K562 (cell line): ENCODE data around the gene CTIF. TPM values are rescaled to one million over a fixed set of nuclear protein-coding genes. Genes with fewer than 3 reads are reported as not detected.

Source experiments
- BRD4 ChIP-seq: fragments of 200-600 bp; sonication (generic); IDR thresholded peaks from 2 replicates; pipeline ENCODE4 v1.6.1; 2017; ENCODE audit warnings: inconsistent platforms
- CBFA2T2 ChIP-seq: fragments of 450-650 bp; conservative IDR thresholded peaks from 2 replicates; pipeline ENCODE4 v1.6.1; 2017; ENCODE audit warnings: mild to moderate bottlenecking
- FOXK2 ChIP-seq, 2 experiments: fragments of 450-650 bp; IDR thresholded peaks in 1 of 2; conservative IDR thresholded peaks in 1 of 2; 2 replicates each; pipeline ENCODE4 v1.6.1; 2016; ENCODE audit warnings: low read depth in 2 of 2, mild to moderate bottlenecking in 1 of 2
- FOXP1 ChIP-seq: sonication (generic); formaldehyde crosslinking; IDR thresholded peaks from 2 replicates; pipeline ENCODE4 v1.8.0; 2022; ENCODE audit warnings: mild to moderate bottlenecking, missing genetic modification reagents
- KDM2B ChIP-seq: fragments of 250-450 bp; sonication (Bioruptor Pico); IDR thresholded peaks from 2 replicates; pipeline ENCODE4 v1.8.0; 2021; ENCODE audit warnings: mild to moderate bottlenecking, moderate library complexity
- KLF13 ChIP-seq: fragments of 450-650 bp; IDR thresholded peaks from 2 replicates; pipeline ENCODE4 v1.6.1; 2016; ENCODE audit warnings: missing genetic modification characterization, low read depth, mild to moderate bottlenecking, missing compliant biosample characterization, moderate library complexity, borderline replicate concordance
- NBN ChIP-seq: fragments of 450-650 bp; IDR thresholded peaks from 2 replicates; pipeline ENCODE4 v1.6.1; 2016; ENCODE audit warnings: low read depth, mild to moderate bottlenecking
- NEUROD1 ChIP-seq: fragments of 150-350 bp; IDR thresholded peaks from 2 replicates; pipeline ENCODE4 v1.6.1; 2014; ENCODE audit warnings: borderline replicate concordance, low read length, low read depth; ENCODE audit not compliant: partially characterized antibody
- NFE2L1 ChIP-seq: fragments of 450-650 bp; IDR thresholded peaks from 2 replicates; pipeline ENCODE4 v1.6.1; 2016; ENCODE audit warnings: missing genetic modification characterization, low read depth, mild to moderate bottlenecking, missing compliant biosample characterization, moderate library complexity, borderline replicate concordance
- NFIX ChIP-seq: fragments of 250-450 bp; sonication (Bioruptor Pico); IDR thresholded peaks from 2 replicates; pipeline ENCODE4 v1.4.0; 2020; ENCODE audit warnings: low read depth, mild to moderate bottlenecking, moderate library complexity
- POLR2AphosphoS5 ChIP-seq: IDR thresholded peaks from 2 replicates; pipeline ENCODE4 v1.6.1; 2011; ENCODE audit warnings: mild to moderate bottlenecking, low read depth, low read length, moderate library complexity; ENCODE audit not compliant: control insufficient read depth, insufficient read depth
- SREBF2 ChIP-seq: sonication (generic); formaldehyde crosslinking; IDR thresholded peaks from 2 replicates; pipeline ENCODE4 v1.4.0; 2020; ENCODE audit warnings: mild to moderate bottlenecking, missing genetic modification reagents
- ZNF124 ChIP-seq: sonication (generic); formaldehyde crosslinking; IDR thresholded peaks from 2 replicates; pipeline ENCODE4 v1.8.1; 2022; ENCODE audit warnings: missing genetic modification reagents
- ZNF274 ChIP-seq: IDR thresholded peaks from 2 replicates; pipeline ENCODE4 v1.6.1; 2011; ENCODE audit warnings: low read depth, mild to moderate bottlenecking, low read length, moderate library complexity, borderline replicate concordance
- ZNF41 ChIP-seq: fragments of 250-450 bp; sonication (Bioruptor Pico); conservative IDR thresholded peaks from 2 replicates; pipeline ENCODE4 v1.4.0; 2020; ENCODE audit warnings: mild to moderate bottlenecking
- polyA plus RNA-seq, 8 experiments: library from polyadenylated mRNA; depleted of rRNA in 4 of 8; stranded (reverse) in 5 of 8; unstranded in 3 of 8; fragments of >200 nt; fragmentation: Nextera tagmentation in 2 of 8; fragmentation: Illumina TruSeq in 1 of 8; extraction: Ambion mirVana in 2 of 8; extraction: Trizol in 1 of 8; gene quantifications; 2 replicates each; pipeline versions ENCODE4 v1.2.1 to v1.2.3, GENCODE V29; 2011 to 2014; ENCODE audit warnings: inconsistent platforms in 1 of 8, missing spikeins in 1 of 8
- total RNA-seq, 7 experiments: library from RNA; depleted of rRNA in 6 of 7; stranded (reverse); fragments of >200 nt in 6 of 7; fragmentation: Illumina TruSeq in 2 of 7; extraction: Trizol in 2 of 7; gene quantifications; 2 replicates each; pipeline versions ENCODE4 v1.2.1 to v1.2.3, GENCODE V29; 2011 to 2021; ENCODE audit warnings: low replicate concordance in 1 of 7
- TF ChIP-seq, protein P1 (sequence below): fragments of 450-650 bp; formaldehyde crosslinking; IDR thresholded peaks from 2 replicates; pipeline ENCODE4 v1.4.0; 2020; ENCODE audit warnings: mild to moderate bottlenecking, moderate library complexity
- TF ChIP-seq, protein P2 (sequence below): fragments of 250-450 bp; sonication (Bioruptor Pico); IDR thresholded peaks from 2 replicates; pipeline ENCODE4 v1.8.0; 2022; ENCODE audit warnings: inconsistent platforms
- TF ChIP-seq, protein P3 (sequence below): IDR thresholded peaks from 2 replicates; pipeline ENCODE4 v1.6.1; 2016; ENCODE audit warnings: missing genetic modification characterization, missing compliant biosample characterization
- TF ChIP-seq, protein P4 (sequence below): fragments of 450-650 bp; formaldehyde crosslinking; IDR thresholded peaks from 2 replicates; pipeline ENCODE4 v1.4.0; 2020; ENCODE audit warnings: mild to moderate bottlenecking
- TF ChIP-seq, protein P5 (sequence below): fragments of 250-450 bp; sonication (Bioruptor Pico); IDR thresholded peaks from 2 replicates; pipeline ENCODE4 v1.4.0; 2020; ENCODE audit warnings: mild to moderate bottlenecking

CTIF gene
- total and polyA plus RNA-seq, 9 of the 15 experiments (the other 6 are each of a cell fraction or from before 2014, with no cell fraction given) = 0.17 to 11.5 (median 2.2) TPM

DNA sequence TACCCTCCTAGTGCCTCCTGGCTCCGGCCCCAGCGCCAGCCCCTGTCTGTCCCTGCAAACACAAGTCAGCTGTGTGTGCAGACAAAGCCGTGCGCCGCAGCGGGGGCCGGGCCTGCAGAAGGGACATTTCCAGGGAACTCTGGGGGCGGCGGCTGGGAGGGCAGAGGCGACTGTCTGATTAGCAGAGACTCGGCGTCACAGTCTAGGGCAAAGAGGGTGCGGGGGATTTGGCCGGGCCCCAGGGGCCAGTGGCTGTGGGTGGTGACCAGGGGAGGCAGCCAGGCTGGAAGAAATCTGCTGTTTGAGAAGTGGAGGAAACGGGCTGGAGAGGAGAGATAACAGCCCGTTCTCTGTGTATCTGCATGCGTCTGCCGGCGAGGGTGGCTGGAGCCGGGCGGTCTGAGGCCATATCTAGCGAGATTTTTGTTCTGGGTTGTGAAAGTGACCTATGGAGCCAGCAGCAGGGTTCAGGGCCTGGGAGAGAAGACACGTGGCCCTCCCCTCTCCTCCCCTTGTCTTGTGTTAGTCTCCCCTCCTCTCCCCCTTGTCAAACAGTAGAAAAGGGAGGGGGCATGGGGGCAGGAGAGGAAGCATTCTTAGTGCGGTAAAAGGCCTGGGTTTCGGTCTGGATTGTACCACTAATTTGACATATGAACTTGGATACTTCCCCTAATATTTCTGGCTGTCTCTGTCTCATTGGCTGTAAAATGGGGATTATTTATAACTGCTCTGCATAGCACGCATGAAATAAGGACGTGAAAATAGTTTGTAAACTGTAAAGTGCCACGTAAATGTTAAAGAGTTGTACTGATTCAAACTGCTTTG is 242.5 kb downstream of the CTIF start (continued):
- no peak for TF ChIP-seq KLF13 (tag)
- TF ChIP-seq, protein P1, sequence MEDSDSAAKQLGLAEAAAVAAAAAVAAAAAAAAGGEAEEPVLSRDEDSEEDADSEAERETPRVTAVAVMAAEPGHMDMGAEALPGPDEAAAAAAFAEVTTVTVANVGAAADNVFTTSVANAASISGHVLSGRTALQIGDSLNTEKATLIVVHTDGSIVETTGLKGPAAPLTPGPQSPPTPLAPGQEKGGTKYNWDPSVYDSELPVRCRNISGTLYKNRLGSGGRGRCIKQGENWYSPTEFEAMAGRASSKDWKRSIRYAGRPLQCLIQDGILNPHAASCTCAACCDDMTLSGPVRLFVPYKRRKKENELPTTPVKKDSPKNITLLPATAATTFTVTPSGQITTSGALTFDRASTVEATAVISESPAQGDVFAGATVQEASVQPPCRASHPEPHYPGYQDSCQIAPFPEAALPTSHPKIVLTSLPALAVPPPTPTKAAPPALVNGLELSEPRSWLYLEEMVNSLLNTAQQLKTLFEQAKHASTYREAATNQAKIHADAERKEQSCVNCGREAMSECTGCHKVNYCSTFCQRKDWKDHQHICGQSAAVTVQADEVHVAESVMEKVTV (CRISPR knock-in tag) = 0 out of 2 replicates have a peak, but pooled peaks have one; percentile 14
- TF ChIP-seq ZNF41 (CRISPR knock-in tag) = no peak
- TF ChIP-seq CBFA2T2 = peak; percentile 98
- TF ChIP-seq, protein P2, sequence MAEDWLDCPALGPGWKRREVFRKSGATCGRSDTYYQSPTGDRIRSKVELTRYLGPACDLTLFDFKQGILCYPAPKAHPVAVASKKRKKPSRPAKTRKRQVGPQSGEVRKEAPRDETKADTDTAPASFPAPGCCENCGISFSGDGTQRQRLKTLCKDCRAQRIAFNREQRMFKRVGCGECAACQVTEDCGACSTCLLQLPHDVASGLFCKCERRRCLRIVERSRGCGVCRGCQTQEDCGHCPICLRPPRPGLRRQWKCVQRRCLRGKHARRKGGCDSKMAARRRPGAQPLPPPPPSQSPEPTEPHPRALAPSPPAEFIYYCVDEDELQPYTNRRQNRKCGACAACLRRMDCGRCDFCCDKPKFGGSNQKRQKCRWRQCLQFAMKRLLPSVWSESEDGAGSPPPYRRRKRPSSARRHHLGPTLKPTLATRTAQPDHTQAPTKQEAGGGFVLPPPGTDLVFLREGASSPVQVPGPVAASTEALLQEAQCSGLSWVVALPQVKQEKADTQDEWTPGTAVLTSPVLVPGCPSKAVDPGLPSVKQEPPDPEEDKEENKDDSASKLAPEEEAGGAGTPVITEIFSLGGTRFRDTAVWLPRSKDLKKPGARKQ (CRISPR knock-in tag) = no peak
- TF ChIP-seq, protein P3, sequence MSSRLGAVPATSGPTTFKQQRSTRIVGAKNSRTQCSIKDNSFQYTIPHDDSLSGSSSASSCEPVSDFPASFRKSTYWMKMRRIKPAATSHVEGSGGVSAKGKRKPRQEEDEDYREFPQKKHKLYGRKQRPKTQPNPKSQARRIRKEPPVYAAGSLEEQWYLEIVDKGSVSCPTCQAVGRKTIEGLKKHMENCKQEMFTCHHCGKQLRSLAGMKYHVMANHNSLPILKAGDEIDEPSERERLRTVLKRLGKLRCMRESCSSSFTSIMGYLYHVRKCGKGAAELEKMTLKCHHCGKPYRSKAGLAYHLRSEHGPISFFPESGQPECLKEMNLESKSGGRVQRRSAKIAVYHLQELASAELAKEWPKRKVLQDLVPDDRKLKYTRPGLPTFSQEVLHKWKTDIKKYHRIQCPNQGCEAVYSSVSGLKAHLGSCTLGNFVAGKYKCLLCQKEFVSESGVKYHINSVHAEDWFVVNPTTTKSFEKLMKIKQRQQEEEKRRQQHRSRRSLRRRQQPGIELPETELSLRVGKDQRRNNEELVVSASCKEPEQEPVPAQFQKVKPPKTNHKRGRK (tag) = no peak
- TF ChIP-seq, protein P4, sequence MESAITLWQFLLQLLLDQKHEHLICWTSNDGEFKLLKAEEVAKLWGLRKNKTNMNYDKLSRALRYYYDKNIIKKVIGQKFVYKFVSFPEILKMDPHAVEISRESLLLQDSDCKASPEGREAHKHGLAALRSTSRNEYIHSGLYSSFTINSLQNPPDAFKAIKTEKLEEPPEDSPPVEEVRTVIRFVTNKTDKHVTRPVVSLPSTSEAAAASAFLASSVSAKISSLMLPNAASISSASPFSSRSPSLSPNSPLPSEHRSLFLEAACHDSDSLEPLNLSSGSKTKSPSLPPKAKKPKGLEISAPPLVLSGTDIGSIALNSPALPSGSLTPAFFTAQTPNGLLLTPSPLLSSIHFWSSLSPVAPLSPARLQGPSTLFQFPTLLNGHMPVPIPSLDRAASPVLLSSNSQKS = no peak
- TF ChIP-seq NEUROD1 = peak; percentile 74
- no peak for TF ChIP-seq NFIX (CRISPR knock-in tag)
- TF ChIP-seq NBN = peak; percentile 85
- TF ChIP-seq NFE2L1 = no peak
- peak; percentile 57 to 73; a peak in 3 of 4 replicates for TF ChIP-seq FOXK2 (conservative IDR thresholded peaks at IDR 0.05 in 1 of 2, IDR thresholded peaks at IDR 0.05 in 1 of 2; ENCODE audit: low read depth in 2 of 2)
- no peak for TF ChIP-seq BRD4
- TF ChIP-seq ZNF274 = 0 out of 2 replicates have a peak, but pooled peaks have one; percentile 60
- peak; percentile 86 for TF ChIP-seq POLR2AphosphoS5
- TF ChIP-seq SREBF2 = no peak
- TF ChIP-seq ZNF124 (CRISPR knock-in tag) = no peak
- TF ChIP-seq, protein P5, sequence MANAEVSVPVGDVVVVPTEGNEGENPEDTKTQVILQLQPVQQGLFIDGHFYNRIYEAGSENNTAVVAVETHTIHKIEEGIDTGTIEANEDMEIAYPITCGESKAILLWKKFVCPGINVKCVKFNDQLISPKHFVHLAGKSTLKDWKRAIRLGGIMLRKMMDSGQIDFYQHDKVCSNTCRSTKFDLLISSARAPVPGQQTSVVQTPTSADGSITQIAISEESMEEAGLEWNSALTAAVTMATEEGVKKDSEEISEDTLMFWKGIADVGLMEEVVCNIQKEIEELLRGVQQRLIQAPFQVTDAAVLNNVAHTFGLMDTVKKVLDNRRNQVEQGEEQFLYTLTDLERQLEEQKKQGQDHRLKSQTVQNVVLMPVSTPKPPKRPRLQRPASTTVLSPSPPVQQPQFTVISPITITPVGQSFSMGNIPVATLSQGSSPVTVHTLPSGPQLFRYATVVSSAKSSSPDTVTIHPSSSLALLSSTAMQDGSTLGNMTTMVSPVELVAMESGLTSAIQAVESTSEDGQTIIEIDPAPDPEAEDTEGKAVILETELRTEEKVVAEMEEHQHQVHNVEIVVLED (CRISPR knock-in tag) = no peak
- TF ChIP-seq FOXP1 (CRISPR knock-in tag) = no peak
- TF ChIP-seq KDM2B (CRISPR knock-in tag) = no peak
